CD4-positive, alpha-beta T cell (primary cell): ENCODE results near the gene CALHM4. TPM values are rescaled to one million over a fixed set of nuclear protein-coding genes. Genes with fewer than 3 reads are reported as not detected.

Experiments
- ATAC-seq: fragments of 200-7000 bp; cut with Tn5 transposase; one replicate; pipeline ENCODE4 v1.10.0; 2022; ENCODE audit warnings: mild to moderate bottlenecking; ENCODE audit not compliant: poor library complexity
- CTCF ChIA-PET: fragments of 350-600 bp; sonication (Branson Sonifier 250); formaldehyde crosslinking; loops from one replicate; lab custom pipeline; 2021; ENCODE audit warnings: antibody characterized with exemption, inconsistent platforms; lab: Charles Lee
- POLR2A ChIA-PET: fragments of 350-600 bp; sonication (Branson Sonifier 250); formaldehyde crosslinking; loops from one replicate; lab custom pipeline; 2021; ENCODE audit warnings: antibody characterized with exemption, inconsistent platforms; lab: Charles Lee
- DNase-seq, 14 experiments: peaks; one replicate each; pipeline ENCODE4 v3.0.0-alpha.2; 2013 to 2020; ENCODE audit warnings: mixed read lengths in 2 of 14
- H3K27ac ChIP-seq, 2 donors: one replicate each; pipeline versions ENCODE4 v1.5.1 to v1.7.0; 2013; ENCODE audit warnings: low read length in 2 of 2, low read depth in 1 of 2, mild to moderate bottlenecking in 1 of 2
- H3K27me3 ChIP-seq, 2 experiments: 1 replicate in 1 of 2; 2 replicates in 1 of 2; pipeline versions ENCODE4 v1.6.1 to v1.7.0; 2013; ENCODE audit warnings: low read length in 2 of 2, control low read depth in 1 of 2, mild to moderate bottlenecking in 1 of 2, moderate library complexity in 1 of 2; ENCODE audit not compliant: insufficient read depth in 2 of 2, control insufficient read depth in 1 of 2
- H3K36me3 ChIP-seq: one replicate; pipeline ENCODE4 v1.6.1; 2013; ENCODE audit warnings: low read length, control low read depth; ENCODE audit not compliant: insufficient read depth
- H3K4me1 ChIP-seq: one replicate; pipeline ENCODE4 v1.6.1; 2013; ENCODE audit warnings: low read length, control low read depth; ENCODE audit not compliant: insufficient read depth
- H3K4me3 ChIP-seq: one replicate; pipeline ENCODE4 v1.5.1; 2013; ENCODE audit warnings: mild to moderate bottlenecking, low read length, moderate library complexity
- H3K9me3 ChIP-seq, 2 experiments: 1 replicate in 1 of 2; 2 replicates in 1 of 2; pipeline versions ENCODE4 v1.6.1 to v1.7.0; 2013; ENCODE audit warnings: low read length in 2 of 2, mild to moderate bottlenecking in 2 of 2, control low read depth in 1 of 2, moderate library complexity in 1 of 2; ENCODE audit not compliant: control insufficient read depth in 1 of 2, insufficient read depth in 1 of 2
- H3K27ac Mint-ChIP-seq: one replicate; pipeline ENCODE4 v1.8.0; 2020; ENCODE audit warnings: mixed read lengths
- H3K27me3 Mint-ChIP-seq: one replicate; pipeline ENCODE4 v1.8.0; 2021; ENCODE audit warnings: mixed read lengths
- H3K36me3 Mint-ChIP-seq: one replicate; pipeline ENCODE4 v1.8.0; 2021; ENCODE audit warnings: low read depth, mixed read lengths
- H3K4me1 Mint-ChIP-seq: one replicate; pipeline ENCODE4 v1.8.0; 2021; ENCODE audit warnings: low read depth, mixed read lengths
- H3K4me3 Mint-ChIP-seq: one replicate; pipeline ENCODE4 v1.8.0; 2020; ENCODE audit warnings: mild to moderate bottlenecking, mixed read lengths
- H3K9me3 Mint-ChIP-seq: one replicate; pipeline ENCODE4 v1.8.0; 2020; ENCODE audit warnings: mixed read lengths
- intact Hi-C, 2 experiments: fragments of 100-400 bp; cut with DNase I in 1 of 2; cut with micrococcal nuclease in 1 of 2; formaldehyde crosslinking; loops; one replicate each; pipeline versions ENCODE4 v1.15.1 to v1.9.0; 2023 to 2025; cut with DNase I, micrococcal nuclease
- total RNA-seq, 174 experiments: library from RNA in 2 of 174; stranded (reverse) in 2 of 174; gene quantifications; one replicate each; pipeline ENCODE4 v1.2.3 and lab custom pipeline; 2021 to 2026
- TF ChIP-seq, protein P1 (sequence below): fragments of 200-600 bp; IDR thresholded peaks from one replicate; pipeline ENCODE4 v1.8.0; 2022; ENCODE audit warnings: antibody characterized with exemption, mild to moderate bottlenecking

CALHM4 gene
- total RNA-seq, 2 experiments from 2014 or later = not detected

DNA sequence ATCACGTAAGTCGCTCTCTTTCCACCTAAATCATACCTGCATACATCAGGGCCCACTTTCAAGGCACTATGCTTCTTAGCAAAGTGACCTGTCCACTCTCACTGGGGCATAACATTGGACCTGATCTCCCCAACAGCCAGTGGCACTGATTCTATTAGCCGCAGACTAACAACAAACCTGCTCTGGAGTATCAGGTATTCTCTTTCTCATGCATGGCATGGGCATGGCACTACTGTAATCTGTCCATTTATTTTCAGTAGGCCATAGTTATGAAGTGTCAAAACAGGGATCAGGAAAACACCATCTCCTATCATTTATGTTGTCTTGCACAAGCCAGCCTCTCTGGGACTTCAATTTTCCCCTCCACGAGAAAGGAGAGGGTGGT is 8.5 kb downstream of the CALHM4 start:
- H3K4me1 ChIP-seq = peaks cover 8% of the 10 kb centered on the region
- H3K27ac ChIP-seq = no peak overlapping the region
- H3K36me3 ChIP-seq = no peaks in the 10 kb centered on the region
- intact Hi-C loops = loop anchor here in 1 of 2 experiments (10.0 kb wide), 1 partner anchor 1113 kb away; the partner anchor contains the start of gene NUS1
- no peak overlapping the region for H3K27ac Mint-ChIP-seq
- no peak for ATAC-seq
- TF ChIP-seq, protein P1, sequence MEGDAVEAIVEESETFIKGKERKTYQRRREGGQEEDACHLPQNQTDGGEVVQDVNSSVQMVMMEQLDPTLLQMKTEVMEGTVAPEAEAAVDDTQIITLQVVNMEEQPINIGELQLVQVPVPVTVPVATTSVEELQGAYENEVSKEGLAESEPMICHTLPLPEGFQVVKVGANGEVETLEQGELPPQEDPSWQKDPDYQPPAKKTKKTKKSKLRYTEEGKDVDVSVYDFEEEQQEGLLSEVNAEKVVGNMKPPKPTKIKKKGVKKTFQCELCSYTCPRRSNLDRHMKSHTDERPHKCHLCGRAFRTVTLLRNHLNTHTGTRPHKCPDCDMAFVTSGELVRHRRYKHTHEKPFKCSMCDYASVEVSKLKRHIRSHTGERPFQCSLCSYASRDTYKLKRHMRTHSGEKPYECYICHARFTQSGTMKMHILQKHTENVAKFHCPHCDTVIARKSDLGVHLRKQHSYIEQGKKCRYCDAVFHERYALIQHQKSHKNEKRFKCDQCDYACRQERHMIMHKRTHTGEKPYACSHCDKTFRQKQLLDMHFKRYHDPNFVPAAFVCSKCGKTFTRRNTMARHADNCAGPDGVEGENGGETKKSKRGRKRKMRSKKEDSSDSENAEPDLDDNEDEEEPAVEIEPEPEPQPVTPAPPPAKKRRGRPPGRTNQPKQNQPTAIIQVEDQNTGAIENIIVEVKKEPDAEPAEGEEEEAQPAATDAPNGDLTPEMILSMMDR = no peak
- no peak for DNase-seq
- no peaks in the 10 kb centered on the region for H3K4me1 Mint-ChIP-seq
- peaks cover 10% of the 10 kb centered on the region for H3K27me3 Mint-ChIP-seq
- no peaks in the 10 kb centered on the region for H3K9me3 ChIP-seq
- no peaks in the 10 kb centered on the region for H3K36me3 Mint-ChIP-seq
- POLR2A ChIA-PET = interaction anchor here (1.2 to 1.6 kb wide), 2 partner anchors 9 to 283 kb away, joined by 3 to 8 read pairs; partner anchors contain the start of genes RWDD1 and TSPYL1
- H3K9me3 Mint-ChIP-seq = no peaks in the 10 kb centered on the region
- no peak overlapping the region for H3K4me3 Mint-ChIP-seq
- peaks cover 0 to 14% of the 10 kb centered on the region in 2 experiments for H3K27me3 ChIP-seq
- no peak overlapping the region for H3K4me3 ChIP-seq
- CTCF ChIA-PET = interaction anchor here (1.0 kb wide), 1 partner anchor 273 kb away, joined by 3 read pairs; no protein-coding TSS in a partner anchor

DNA sequence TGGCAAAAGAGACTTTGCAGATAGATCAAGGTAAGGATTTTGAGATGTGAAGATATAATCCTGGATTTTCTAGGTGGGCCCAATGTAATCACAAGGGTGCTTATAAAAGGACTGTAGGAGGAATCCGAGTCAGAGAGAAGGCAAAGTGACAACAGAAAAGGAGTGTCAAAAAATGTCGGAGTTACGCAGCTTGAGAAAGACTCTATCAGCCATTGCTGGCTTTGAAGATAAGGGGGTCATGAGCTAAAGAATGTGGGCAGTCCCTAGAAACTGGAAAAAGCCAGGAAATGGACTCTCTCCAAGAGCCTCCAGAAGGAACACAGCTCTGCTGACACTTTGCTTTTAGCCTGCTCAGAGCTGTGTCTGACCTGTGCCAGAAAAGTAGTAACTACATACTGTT is 9.1 kb downstream of the CALHM4 start:
- H3K27ac ChIP-seq = no peak overlapping the region
- H3K9me3 Mint-ChIP-seq = no peaks in the 10 kb centered on the region
- no peaks in the 10 kb centered on the region for H3K36me3 ChIP-seq
- no peaks in the 10 kb centered on the region for H3K4me1 Mint-ChIP-seq
- CTCF ChIA-PET = interaction anchor here (1.0 kb wide), 1 partner anchor 273 kb away, joined by 3 read pairs; no protein-coding TSS in a partner anchor
- H3K9me3 ChIP-seq = no peaks in the 10 kb centered on the region
- no peak overlapping the region for H3K4me3 Mint-ChIP-seq
- peaks cover 0 to 14% of the 10 kb centered on the region in 2 experiments for H3K27me3 ChIP-seq
- intact Hi-C loops = loop anchor here in 1 of 2 experiments (10.0 kb wide), 1 partner anchor 1112 kb away; the partner anchor contains the start of gene NUS1
- H3K27me3 Mint-ChIP-seq = peaks cover 10% of the 10 kb centered on the region
- ATAC-seq (no peak), DNase-seq (no peak)
- no peak overlapping the region for H3K27ac Mint-ChIP-seq
- no peaks in the 10 kb centered on the region for H3K36me3 Mint-ChIP-seq
- TF ChIP-seq, protein P1 = no peak
- peaks cover 8% of the 10 kb centered on the region for H3K4me1 ChIP-seq
- POLR2A ChIA-PET = interaction anchor here (1.0 to 1.6 kb wide), 3 partner anchors 9 to 283 kb away, joined by 3 to 8 read pairs (median 3); partner anchors contain the start of genes RWDD1 and TSPYL1
- no peak overlapping the region for H3K4me3 ChIP-seq

DNA sequence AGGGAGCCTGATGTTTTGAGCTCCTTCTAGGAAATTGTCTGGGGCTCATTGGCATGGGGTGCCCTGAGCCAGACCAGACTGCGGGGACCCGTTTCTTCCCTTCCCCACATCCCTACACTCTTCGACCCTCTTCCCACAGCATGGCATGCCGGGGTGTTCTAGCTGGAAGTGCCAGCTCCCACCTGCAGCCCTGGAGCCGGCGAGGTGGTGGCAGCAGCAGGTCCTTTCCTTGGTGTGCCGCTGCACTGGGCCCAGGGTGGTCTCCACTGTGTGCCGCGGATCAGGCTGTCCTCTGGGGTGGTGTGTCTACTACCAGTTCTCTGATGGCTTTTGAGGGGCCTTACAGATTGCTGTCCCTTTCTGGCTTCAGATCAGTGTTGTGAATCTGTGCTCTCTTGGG is 10.3 kb downstream of the CALHM4 start:
- no peaks in the 10 kb centered on the region for H3K9me3 Mint-ChIP-seq
- ATAC-seq (no peak), DNase-seq (no peak)
- H3K9me3 ChIP-seq = no peaks in the 10 kb centered on the region
- TF ChIP-seq, protein P1 = no peak
- H3K4me3 Mint-ChIP-seq = no peak overlapping the region
- H3K36me3 ChIP-seq = no peaks in the 10 kb centered on the region
- H3K27me3 Mint-ChIP-seq = peaks cover 10% of the 10 kb centered on the region
- ChIA-PET CTCF (interaction anchor here (0.7 kb wide), 1 partner anchor 312 kb away, joined by 3 read pairs; no protein-coding TSS in a partner anchor), POLR2A (interaction anchor here (1.0 to 1.6 kb wide), 2 partner anchors 8 to 275 kb away, joined by 3 to 8 read pairs; partner anchors contain the start of gene RWDD1)
- intact Hi-C loops = loop anchor here in 1 of 2 experiments (10.0 kb wide), 1 partner anchor 1111 kb away; the partner anchor contains the start of gene NUS1
- no peak overlapping the region for H3K4me3 ChIP-seq
- peaks cover 2% of the 10 kb centered on the region for H3K4me1 Mint-ChIP-seq
- no peak overlapping the region for H3K27ac Mint-ChIP-seq
- peaks cover 0 to 14% of the 10 kb centered on the region in 2 experiments for H3K27me3 ChIP-seq
- no peak overlapping the region for H3K27ac ChIP-seq
- peaks cover 8% of the 10 kb centered on the region for H3K4me1 ChIP-seq
- no peaks in the 10 kb centered on the region for H3K36me3 Mint-ChIP-seq
